GM21717 (cell line): ENCODE data around the gene OR6B3.

Experiments used
- ATAC-seq: cut with Tn5 transposase; IDR thresholded peaks from one replicate; pipeline ENCODE4 v1.9.1; 2021; ENCODE audit warnings: mild to moderate bottlenecking, moderate library complexity; ENCODE audit not compliant: unreplicated experiment

The OR6B3 gene

GRCh38 chr2:240053173-240054155 is at the start of gene OR6B3:
OR6B3 (minus strand) TSS chr2:240053521.
- ATAC-seq = no peak

GRCh38 chr2:240098349-240098748 is 45.0 kb upstream of the OR6B3 start:
- no peak for ATAC-seq

- no peak for ATAC-seq
These were observed 42.5 kb upstream of the OR6B3 start for GRCh38 chr2:240095556-240096523.

DNA sequence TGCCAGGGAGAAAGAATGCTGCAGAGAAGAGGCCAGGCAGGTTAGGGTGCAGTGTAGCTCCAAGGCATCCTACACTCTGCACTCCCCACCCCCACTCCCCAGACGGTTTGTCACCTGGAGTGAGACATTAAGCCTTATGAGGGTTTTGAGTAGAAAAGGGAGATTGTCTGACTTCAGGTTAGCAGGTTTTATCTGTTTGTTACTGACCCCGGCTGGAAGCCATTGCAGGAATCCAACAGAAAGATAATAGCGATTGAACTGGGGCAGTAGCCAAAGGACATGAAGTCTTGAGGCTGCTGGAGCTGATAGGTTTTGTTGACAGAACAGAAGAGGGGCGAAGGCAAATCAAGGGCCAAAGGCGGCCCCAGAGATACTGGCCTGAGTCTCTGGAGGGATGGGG is 36.0 kb upstream of the OR6B3 start:
- ATAC-seq = no peak

DNA sequence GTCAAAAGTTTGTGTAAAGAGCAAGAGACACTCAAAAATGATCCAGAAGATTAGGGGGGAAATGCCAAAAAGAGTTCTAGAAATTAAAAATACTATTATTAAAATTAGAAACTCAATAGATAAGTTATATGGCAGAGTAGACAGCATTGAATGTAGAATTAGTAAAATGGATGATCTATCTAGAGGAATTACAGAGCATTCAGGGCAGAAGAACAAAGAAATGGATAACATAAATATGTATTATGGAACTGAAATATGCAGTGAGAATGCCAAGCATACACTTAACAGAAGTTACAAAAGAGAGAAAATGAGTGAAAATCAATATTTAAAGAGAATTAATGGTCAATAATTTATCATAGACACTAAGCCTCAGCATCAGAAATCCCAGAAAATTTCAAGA is 33.2 kb upstream of the OR6B3 start:
- ATAC-seq = no peak

GRCh38 chr2:240078631-240079030 is 25.3 kb upstream of the OR6B3 start:
- ATAC-seq = no peak

DNA sequence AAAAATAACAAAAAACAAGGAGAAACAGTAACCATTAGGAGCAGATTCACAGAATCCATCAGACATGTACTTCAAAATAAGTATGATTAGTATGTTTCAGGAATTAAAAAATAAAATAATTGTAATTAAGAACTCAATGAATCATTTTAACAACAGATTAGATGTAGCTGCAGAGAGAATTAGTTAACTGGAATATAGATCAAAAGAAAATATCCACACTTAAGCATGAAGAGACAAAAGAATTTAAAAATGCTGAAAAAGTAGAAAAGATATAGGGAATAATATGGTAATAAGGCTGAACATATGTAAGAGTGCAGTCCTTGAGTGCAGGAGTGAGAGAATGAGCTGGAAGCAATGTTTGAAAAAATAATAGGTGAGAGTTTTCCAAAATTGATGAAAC is 24.1 kb upstream of the OR6B3 start:
- no peak for ATAC-seq

GRCh38 chr2:240074545-240074944 is 21.2 kb upstream of the OR6B3 start:
- no peak for ATAC-seq

DNA sequence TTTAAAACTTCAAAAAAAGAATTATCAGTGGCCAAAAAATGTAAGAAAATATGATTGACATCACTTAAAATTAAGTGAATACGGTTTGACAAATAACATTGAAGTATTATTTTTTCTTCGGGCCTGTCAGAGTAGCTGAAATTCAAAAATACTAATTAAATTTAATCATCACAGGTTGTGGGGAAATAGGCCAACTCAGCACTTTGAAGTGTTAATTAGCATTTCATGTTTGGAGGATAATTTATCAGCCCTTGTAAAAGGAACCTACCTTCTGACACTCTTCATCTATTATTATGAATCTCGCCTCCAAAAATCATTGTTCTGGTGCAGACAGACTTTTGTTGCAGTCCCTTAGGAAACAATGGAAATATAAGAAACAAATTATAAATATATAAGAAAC is 17.6 kb upstream of the OR6B3 start:
- no peak for ATAC-seq

DNA sequence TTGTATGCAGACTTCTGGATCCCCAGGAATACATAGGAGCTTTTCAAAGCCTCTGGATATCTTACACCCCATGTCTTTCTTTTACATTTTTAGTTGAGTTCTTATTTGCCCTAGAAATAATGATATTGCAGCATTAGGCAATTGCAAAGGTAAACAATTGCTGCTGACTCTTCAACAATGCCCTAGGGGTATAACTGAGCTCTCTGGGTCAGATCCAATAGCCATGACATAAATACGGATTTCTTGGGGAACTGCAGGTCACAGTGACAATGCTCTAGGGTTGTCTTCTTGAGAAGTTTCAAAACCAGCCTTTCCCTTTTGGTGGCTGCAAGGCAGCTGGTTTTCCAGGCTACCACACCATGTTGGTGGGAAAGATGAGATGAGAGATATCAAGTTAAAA is 16.5 kb upstream of the OR6B3 start:
- no peak for ATAC-seq

- ATAC-seq = no peak
These were observed 14.9 kb upstream of the OR6B3 start for GRCh38 chr2:240068193-240068592.

GRCh38 chr2:240066489-240066888 is 13.2 kb upstream of the OR6B3 start:
- ATAC-seq = no peak

- ATAC-seq = no peak
These were observed 11.6 kb upstream of the OR6B3 start for GRCh38 chr2:240064898-240065297.

- no peak for ATAC-seq
These were observed 7.8 kb upstream of the OR6B3 start for GRCh38 chr2:240060977-240061591.

DNA sequence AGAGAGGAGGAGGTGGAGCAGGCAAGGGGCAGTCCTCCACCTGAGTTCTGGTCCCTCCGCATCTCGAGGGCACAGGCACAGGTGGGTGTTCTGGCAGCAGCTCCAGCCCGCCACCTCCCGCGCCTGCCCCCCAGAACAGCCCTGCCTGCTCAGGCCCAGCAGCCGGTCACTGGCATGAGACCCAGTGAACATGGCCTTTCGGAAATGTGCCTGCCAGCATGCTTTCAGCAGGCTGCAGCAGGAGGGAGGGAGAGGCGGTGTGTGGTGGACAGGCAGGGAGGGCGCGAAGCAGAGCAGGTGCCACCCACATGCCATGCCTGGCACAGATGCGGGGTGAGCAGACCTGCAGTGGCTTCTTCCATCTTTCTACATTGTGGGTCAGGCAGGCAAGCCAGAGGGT is 3.4 kb upstream of the OR6B3 start:
- no peak for ATAC-seq

- no peak for ATAC-seq
These were observed 2.0 kb upstream of the OR6B3 start for GRCh38 chr2:240055177-240055917.

GRCh38 chr2:240052524-240052923 is 797 bp downstream of the OR6B3 start:
- no peak for ATAC-seq

GRCh38 chr2:240051697-240052096 is 1.6 kb downstream of the OR6B3 start:
- ATAC-seq = no peak

GRCh38 chr2:240050278-240050677 is 3.0 kb downstream of the OR6B3 start:
- no peak for ATAC-seq

DNA sequence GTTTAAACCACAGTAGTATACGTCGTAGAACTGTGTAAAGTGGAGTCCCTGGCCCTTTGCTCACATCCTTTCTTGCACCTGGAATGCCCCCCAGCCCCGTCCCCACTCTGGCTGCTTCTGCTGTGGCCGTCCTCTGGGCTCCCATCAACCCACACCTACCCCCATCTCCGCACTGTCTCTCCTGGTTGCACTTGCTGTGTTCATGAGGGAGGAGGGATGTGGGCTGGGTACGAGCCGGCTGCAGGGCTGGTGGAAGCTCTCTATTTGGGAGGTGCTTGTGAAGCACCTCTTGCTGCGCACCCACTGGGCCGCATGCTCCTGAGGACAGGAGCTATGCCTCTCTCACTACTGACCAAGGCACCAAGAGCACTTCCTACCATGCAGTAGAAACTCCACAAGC is 5.1 kb downstream of the OR6B3 start:
- no peak for ATAC-seq
